Liver (tissue), 9 donors: ENCODE data around the gene MAP4K1. TPM values are rescaled to one million over a fixed set of nuclear protein-coding genes. Genes with fewer than 3 reads are reported as not detected.
A peak's percentile ranks its signal among the peaks of the same experiment; 100 is the strongest.

Experiments used
- DNase-seq: peaks from one replicate; pipeline ENCODE4 v3.0.0-alpha.2; 2017; ENCODE audit warnings: low spot score
- H3K27ac ChIP-seq, 2 donors: one replicate each; pipeline ENCODE4 v1.7.0; 2013; ENCODE audit warnings: inconsistent platforms in 2 of 2, low read length in 2 of 2, control low read depth in 1 of 2, low read depth in 1 of 2, mild to moderate bottlenecking in 1 of 2
- H3K27me3 ChIP-seq, 4 donors: one replicate each; pipeline versions ENCODE4 v1.6.1 to v1.7.0; 2013; ENCODE audit warnings: low read length in 3 of 4, inconsistent platforms in 1 of 4, mild to moderate bottlenecking in 1 of 4, moderate library complexity in 1 of 4; ENCODE audit not compliant: control insufficient read depth in 4 of 4, insufficient read depth in 4 of 4
- H3K36me3 ChIP-seq, 4 donors: one replicate each; pipeline versions ENCODE4 v1.6.1 to v1.7.0; 2013; ENCODE audit warnings: low read length in 3 of 4, mild to moderate bottlenecking in 3 of 4, low read depth in 1 of 4, moderate library complexity in 1 of 4; ENCODE audit not compliant: control insufficient read depth in 4 of 4, insufficient read depth in 3 of 4
- H3K4me1 ChIP-seq, 4 donors: one replicate each; pipeline versions ENCODE4 v1.6.1 to v1.7.0; 2013; ENCODE audit warnings: low read length in 3 of 4, mild to moderate bottlenecking in 3 of 4, moderate library complexity in 1 of 4; ENCODE audit not compliant: control insufficient read depth in 4 of 4, insufficient read depth in 4 of 4
- H3K4me3 ChIP-seq, 3 donors: one replicate each; pipeline versions ENCODE4 v1.6.1 to v1.7.0; 2013; ENCODE audit warnings: low read length in 3 of 3, control low read depth in 1 of 3, low read depth in 1 of 3, mild to moderate bottlenecking in 1 of 3
- H3K9ac ChIP-seq, 2 donors: one replicate each; pipeline ENCODE4 v1.7.0; 2013; ENCODE audit warnings: low read length in 2 of 2, mild to moderate bottlenecking in 2 of 2, moderate library complexity in 2 of 2, control low read depth in 1 of 2, low read depth in 1 of 2
- H3K9me3 ChIP-seq, 4 donors: one replicate each; pipeline versions ENCODE4 v1.6.1 to v1.7.0; 2013; ENCODE audit warnings: low read length in 3 of 4; ENCODE audit not compliant: control insufficient read depth in 4 of 4
- ATF3 ChIP-seq: IDR thresholded peaks from 2 replicates; pipeline ENCODE4 v1.6.1; 2016; ENCODE audit warnings: antibody characterized with exemption
- CTCF ChIP-seq: fragments of 150-350 bp; IDR thresholded peaks from 2 replicates; pipeline ENCODE4 v1.5.1; 2017; ENCODE audit warnings: improper control_type of control experiment, low read depth, low read length; ENCODE audit not compliant: missing input control
- EGR1 ChIP-seq, 2 donors: IDR thresholded peaks; 2 replicates each; pipeline ENCODE4 v1.6.1; 2016 to 2018; ENCODE audit warnings: antibody characterized with exemption in 2 of 2, low read depth in 2 of 2
- FOXA1 ChIP-seq: IDR thresholded peaks from 2 replicates; pipeline ENCODE4 v1.6.1; 2016; ENCODE audit warnings: antibody characterized with exemption
- FOXA2 ChIP-seq: IDR thresholded peaks from 2 replicates; pipeline ENCODE4 v1.6.1; 2016; ENCODE audit warnings: antibody characterized with exemption
- GABPA ChIP-seq, 2 donors: IDR thresholded peaks in 1 of 2; conservative IDR thresholded peaks in 1 of 2; 2 replicates each; pipeline ENCODE4 v1.6.1; 2016; ENCODE audit warnings: antibody characterized with exemption in 2 of 2, mild to moderate bottlenecking in 1 of 2, moderate library complexity in 1 of 2
- HNF4A ChIP-seq, 2 donors: conservative IDR thresholded peaks; 2 replicates each; pipeline ENCODE4 v1.6.1; 2016; ENCODE audit warnings: antibody characterized with exemption in 2 of 2, mild to moderate bottlenecking in 2 of 2
- HNF4G ChIP-seq: IDR thresholded peaks from 2 replicates; pipeline ENCODE4 v1.6.1; 2016; ENCODE audit warnings: antibody characterized with exemption
- JUND ChIP-seq, 2 donors: IDR thresholded peaks; 2 replicates each; pipeline ENCODE4 v1.6.1; 2016; ENCODE audit warnings: antibody characterized with exemption in 2 of 2
- MAX ChIP-seq: IDR thresholded peaks from 2 replicates; pipeline ENCODE4 v1.6.1; 2016; ENCODE audit warnings: antibody characterized with exemption
- NR2F2 ChIP-seq: IDR thresholded peaks from 2 replicates; pipeline ENCODE4 v1.6.1; 2016; ENCODE audit warnings: antibody characterized with exemption
- RAD21 ChIP-seq, 2 donors: IDR thresholded peaks; 2 replicates each; pipeline ENCODE4 v1.6.1; 2016; ENCODE audit warnings: antibody characterized with exemption in 2 of 2, mild to moderate bottlenecking in 2 of 2
- REST ChIP-seq: IDR thresholded peaks from 2 replicates; pipeline ENCODE4 v1.6.1; 2016; ENCODE audit warnings: antibody characterized with exemption, mild to moderate bottlenecking
- RXRA ChIP-seq, 2 donors: IDR thresholded peaks; 2 replicates each; pipeline ENCODE4 v1.6.1; 2017 to 2018; ENCODE audit warnings: antibody characterized with exemption in 2 of 2, mild to moderate bottlenecking in 1 of 2
- SP1 ChIP-seq: IDR thresholded peaks from 2 replicates; pipeline ENCODE4 v1.6.1; 2018; ENCODE audit warnings: antibody characterized with exemption, mild to moderate bottlenecking
- TAF1 ChIP-seq: conservative IDR thresholded peaks from 2 replicates; pipeline ENCODE4 v1.6.1; 2016; ENCODE audit warnings: antibody characterized with exemption, mild to moderate bottlenecking
- YY1 ChIP-seq: IDR thresholded peaks from 2 replicates; pipeline ENCODE4 v1.6.1; 2016; ENCODE audit warnings: antibody characterized with exemption, mild to moderate bottlenecking
- ZBTB33 ChIP-seq: IDR thresholded peaks from 2 replicates; pipeline ENCODE4 v1.6.1; 2016; ENCODE audit warnings: antibody characterized with exemption
- WGBS: extraction: QIAGEN DNeasy Blood & Tissue Kit; methylation state at CpG from one replicate; pipeline ENCODE4 v1.1.7; 2013; 5-methylcytosine and 5-hydroxymethylcytosine counted together
- polyA plus RNA-seq, 2 donors: library from polyadenylated mRNA; stranded (reverse) in 1 of 2; unstranded in 1 of 2; fragments of 200-250 nt in 1 of 2; fragments of >200 nt in 1 of 2; fragmentation: Nextera tagmentation in 1 of 2; extraction: Ambion mirVana in 1 of 2; gene quantifications; one replicate each; pipeline versions ENCODE4 v1.2.1 to v1.2.3, GENCODE V29; 2013 to 2015
- total RNA-seq, 2 donors: library from RNA; depleted of rRNA; stranded (reverse); fragments of >200 nt; gene quantifications; one replicate each; pipeline ENCODE4 v1.2.3, GENCODE V29; 2014
- donor health status: healthy.
- donor health status: healthy.
- donor health status: healthy.
- donor health status: healthy.
- donor health status: healthy.

The MAP4K1 gene
- total and polyA plus RNA-seq, 4 donors = 0.89 to 3.1 (median 1.9) TPM

GRCh38 chr19:38653028-38653571 is 35.3 kb upstream of the MAP4K1 start:
- peak overlapping the region in 1 of 2 donors; percentile 56 for H3K9ac ChIP-seq
- 15% methylated on average over 7 of the region's 7 CpGs for WGBS
- DNase-seq = no peak
- H3K4me3 ChIP-seq = peak overlapping the region in 1 of 3 donors; percentile 13
- H3K27ac ChIP-seq = peak overlapping the region; percentile 91
- no peaks in the 10 kb centered on the region for H3K9me3 ChIP-seq
- no peaks in the 10 kb centered on the region for H3K27me3 ChIP-seq
- peaks cover 34 to 80% (median 70%) of the 10 kb centered on the region in 4 donors for H3K4me1 ChIP-seq
- H3K36me3 ChIP-seq = no peaks in the 10 kb centered on the region
- TF ChIP-seq REST (no peak), MAX (peak; percentile 62), FOXA1 (peak; percentile 8), HNF4A (conservative IDR thresholded peaks at IDR 0.05) (peak; percentile 90 to 91), CTCF (peak; percentile 12), RXRA (IDR thresholded peaks at IDR 0.05) (peak; percentile 83 to 88), YY1 (peak; percentile 85), NR2F2 (peak; percentile 53), ZBTB33 (peak; percentile 57), JUND (IDR thresholded peaks at IDR 0.05) (peak; percentile 81 to 85), EGR1 (IDR thresholded peaks at IDR 0.05; ENCODE audit: low read depth in 2 of 2) (peak in 1 of 2 donors; percentile 39), SP1 (peak; percentile 89), TAF1 (peak; percentile 60), ATF3 (peak; percentile 40), HNF4G (peak; percentile 91), GABPA (IDR thresholded peaks at IDR 0.05 in 1 of 2, conservative IDR thresholded peaks at IDR 0.05 in 1 of 2) (no peak), RAD21 (IDR thresholded peaks at IDR 0.05) (peak; percentile 40 to 67), FOXA2 (peak; percentile 9)
